GM19463 (cell line): Measurements from ENCODE around the gene LRRC3.
"Not testable (repeated sequence)": the region's sequence is repeated elsewhere in the genome, so short reads cannot be mapped to it uniquely, and the experiment has no call there.

Source experiments
- ATAC-seq: cut with Tn5 transposase; IDR thresholded peaks from one replicate; pipeline ENCODE4 v1.9.1; 2021; ENCODE audit warnings: mild to moderate bottlenecking, moderate library complexity; ENCODE audit not compliant: unreplicated experiment

The LRRC3 gene

DNA sequence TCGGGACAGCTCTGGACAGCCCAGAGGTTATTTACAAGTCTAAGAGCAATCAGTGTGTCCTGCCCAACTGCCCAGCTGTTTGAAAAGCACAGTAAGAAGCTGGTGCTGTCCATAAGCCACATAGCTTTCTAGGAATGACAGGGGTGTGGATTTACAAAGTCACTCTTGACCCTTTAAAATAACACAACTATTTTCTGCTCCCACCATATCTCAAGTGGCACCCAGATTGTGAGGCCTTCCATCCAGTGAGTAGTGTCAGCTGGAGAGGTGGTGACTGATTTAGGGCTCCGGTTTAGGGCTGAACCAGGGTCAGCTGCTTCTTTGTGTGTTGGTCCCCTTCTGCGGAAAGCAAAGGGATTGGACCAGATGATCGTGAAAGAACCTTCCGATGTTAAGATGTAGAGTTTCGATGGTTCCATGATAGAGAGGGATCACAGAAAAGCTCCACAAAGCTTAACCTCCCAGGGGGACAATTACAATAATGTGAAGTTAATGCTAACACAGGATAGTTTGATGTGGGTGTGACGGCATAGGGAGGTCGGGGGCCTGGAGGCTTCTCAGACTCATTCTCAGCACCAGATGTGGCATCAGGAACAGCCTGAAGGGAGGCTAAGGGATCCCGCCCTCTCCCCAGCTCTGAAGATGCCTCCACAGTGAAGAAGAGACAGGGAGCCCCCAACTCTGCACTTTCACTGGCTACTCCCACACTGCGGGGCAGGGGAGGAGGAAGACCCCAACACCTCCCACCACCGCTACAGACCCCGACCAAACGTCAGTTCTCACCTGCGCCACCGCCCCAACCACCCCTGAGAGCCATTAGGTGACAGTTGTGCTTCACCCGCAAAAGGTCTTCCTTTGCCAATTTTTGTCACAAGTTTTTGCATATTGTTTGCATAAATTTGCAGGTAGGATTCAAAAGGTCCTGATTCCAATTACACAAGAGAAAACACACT, 40.6 kb downstream of the LRRC3 start:
- ATAC-seq, result no peak

DNA sequence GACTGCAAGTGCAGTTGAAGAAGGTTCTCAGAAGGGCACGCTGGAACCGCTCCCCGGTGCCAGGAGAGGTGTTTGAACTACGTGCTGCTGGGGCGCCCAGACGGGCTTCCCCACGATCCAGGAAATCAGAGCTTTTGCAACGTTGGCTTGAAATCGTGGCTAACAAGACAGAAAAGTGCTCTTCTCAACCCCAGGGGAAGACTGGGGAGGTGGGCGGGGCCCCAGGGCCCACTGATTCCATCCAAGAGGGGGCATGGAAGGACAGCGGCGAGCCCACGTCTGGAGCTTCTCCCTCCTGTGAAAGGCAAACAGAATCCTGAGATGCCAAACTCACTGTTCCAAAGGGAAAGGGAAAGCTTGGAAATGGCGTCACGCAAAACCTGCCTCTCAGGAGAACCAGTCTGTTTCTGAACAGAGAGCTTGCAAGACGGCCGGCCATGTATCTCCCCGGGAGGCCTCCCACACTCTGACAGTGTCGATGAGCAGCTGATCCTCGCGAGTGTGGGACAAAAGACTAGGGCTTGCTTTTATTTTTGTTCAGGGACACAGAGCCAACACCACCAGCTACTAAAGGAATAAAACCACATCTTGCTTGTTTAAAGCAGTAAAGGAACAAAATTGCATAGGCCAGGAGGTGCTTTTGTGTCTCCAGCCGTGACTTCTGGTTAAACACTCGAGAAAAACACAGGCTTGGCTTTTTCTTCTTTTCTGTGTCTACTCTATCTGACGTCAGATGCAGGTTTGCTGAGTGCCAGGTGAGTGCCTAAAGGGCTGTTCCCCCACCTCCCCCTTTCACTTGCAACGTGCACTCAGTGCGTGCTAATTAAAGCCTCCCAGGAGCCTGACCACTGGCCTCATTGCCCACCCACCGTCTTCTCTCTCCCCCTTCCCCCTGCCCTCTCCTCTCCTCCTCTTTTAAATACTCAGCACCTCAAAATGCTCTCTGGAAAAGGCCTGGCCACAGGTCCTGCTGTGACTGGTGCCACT, 41.5 kb downstream of the LRRC3 start:
- ATAC-seq, result no peak

DNA sequence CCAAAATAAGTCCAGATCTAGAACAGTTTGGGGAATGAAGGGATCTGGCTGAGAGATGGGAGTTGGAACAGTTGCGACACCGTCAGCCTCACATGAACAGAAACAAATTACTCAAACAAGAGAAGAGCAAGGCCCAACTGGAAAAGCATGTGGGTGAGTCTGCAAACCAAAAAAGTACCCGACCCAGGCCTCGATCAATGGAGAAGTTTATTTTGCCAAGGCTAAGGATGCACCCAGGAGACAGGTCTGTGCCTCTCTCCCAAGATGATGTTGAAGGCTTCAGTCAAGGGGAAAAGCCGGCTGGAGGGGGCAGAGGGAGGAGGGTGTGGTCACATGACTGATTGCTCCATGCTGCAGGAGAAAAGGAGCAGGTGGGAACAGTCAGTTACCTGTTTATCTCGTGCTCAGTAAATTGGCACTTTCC, 42.4 kb downstream of the LRRC3 start:
- no peak for ATAC-seq

GRCh38 chr21:44498280-44499210, 43.2 kb downstream of the LRRC3 start:
- ATAC-seq, result no peak

- ATAC-seq, result no peak
Observed at GRCh38 chr21:44499211-44499560, 43.9 kb downstream of the LRRC3 start.

- ATAC-seq, result no peak
Observed at GRCh38 chr21:44499631-44500030, 44.3 kb downstream of the LRRC3 start.

- no peak for ATAC-seq
Observed at GRCh38 chr21:44500111-44500510, 44.8 kb downstream of the LRRC3 start.

DNA sequence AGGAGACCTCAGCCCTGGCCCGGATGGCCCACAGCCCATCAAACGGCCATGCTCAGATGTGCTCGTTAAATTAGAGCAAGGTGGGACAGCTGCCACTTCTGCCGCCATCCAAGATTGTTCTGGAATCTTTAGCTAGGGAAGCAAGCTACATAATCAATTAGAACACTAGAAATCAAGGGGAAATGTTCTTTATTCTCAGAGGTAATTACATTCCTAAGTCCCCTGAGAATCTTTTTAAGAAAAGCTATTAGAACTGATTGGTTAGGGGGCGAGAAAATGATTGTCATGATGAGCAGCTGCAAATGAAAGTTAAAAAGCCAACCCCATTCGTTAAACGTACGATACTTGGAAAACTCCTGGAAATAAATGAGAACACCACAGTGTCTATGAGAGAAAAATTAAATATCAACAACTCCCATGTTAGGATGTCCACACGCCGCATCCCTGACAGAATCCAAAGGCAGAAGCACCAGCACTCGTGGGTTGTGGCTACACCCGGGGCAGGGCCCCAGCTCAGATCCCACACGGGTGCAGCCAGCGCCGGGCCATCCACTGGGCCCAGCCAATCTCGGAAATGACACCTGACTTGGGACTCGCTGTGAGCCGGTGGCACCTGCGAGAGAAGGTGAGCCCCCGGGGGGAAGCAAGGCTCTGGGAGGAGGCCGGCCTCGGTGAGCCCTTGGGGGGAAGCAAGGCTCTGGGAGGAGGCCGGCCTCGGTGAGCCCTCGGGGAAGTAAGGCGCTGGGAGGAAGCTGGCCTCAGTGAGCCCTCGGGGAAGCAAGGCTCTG, 47.1 kb downstream of the LRRC3 start:
- ATAC-seq, result no peak

- not testable (repeated sequence) for ATAC-seq
Observed at GRCh38 chr21:44503006-44503889, 47.9 kb downstream of the LRRC3 start.

DNA sequence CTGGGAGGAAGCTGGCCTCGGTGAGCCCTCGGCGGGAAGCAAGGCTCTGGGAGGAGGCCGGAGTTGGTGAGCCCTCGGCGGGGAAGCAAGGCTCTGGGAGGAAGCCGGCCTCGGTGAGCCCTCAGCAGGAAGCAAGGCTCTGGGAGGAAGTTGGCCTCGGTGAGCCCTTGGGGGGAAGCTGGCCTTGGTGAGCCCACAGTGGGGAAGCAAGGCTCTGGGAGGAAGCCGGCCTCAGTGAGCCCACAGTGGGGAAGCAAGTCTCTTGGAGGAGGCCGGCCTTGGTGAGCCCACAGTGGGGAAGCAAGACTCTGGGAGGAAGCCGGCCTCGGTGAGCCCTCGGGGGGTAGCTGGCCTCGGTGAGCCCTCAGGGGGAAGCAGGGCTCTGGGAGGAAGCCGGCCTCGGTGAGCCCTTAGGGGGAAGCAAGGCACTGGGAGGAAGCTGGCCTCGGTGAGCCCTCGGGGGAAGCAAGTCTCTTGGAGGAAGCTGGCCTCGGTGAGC, 48.6 kb downstream of the LRRC3 start:
- no peak for ATAC-seq

- ATAC-seq, result no peak
Observed at GRCh38 chr21:44505673-44506278, 50.5 kb downstream of the LRRC3 start.

DNA sequence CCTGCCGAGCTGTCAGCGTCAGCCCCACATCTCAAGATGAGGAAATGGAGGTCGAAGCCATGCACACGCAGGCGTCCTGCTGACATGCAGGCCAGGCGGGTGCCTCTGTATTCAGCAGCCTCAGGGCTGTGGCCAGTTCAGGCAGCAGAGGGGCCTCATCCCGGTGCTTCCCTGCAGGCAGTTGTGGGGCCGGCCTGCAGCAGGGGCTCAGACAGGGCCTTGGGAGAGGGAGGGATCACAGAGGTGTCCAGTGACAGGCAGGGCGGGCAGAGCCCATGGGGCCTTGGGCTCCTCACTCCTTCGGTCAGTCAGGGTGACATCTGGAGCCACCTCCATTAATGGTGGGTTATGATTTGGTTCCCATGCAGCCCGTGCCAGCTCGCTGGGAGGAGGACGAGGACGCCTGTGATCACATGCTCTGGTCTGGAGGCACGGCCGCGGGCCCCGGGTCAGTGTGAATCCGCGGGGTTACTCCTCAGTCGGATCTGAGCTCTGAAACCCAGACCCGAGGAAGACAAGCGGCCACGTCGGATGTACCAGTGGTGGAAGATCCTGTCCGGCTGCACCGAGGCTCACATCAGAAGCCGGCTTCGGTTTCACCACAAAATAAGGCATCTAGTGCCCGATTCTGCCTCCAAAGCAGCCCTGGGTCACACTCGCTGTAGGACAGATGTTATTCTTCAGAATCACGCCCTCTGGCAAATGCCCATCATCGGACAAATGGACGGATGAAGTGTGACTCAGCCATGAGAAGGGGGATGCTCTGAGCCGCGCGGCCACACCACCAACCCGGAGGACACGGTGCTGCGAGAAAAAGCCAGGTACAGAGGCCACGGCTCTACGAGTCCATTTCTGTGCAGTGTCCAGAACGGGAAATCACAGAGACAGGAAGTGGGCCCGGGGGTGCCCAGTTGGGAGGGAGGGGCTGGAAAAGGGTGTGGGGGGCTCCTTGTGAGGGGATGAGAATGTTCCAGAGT, 51.3 kb downstream of the LRRC3 start:
- no peak for ATAC-seq

GRCh38 chr21:44507673-44508425, 52.5 kb downstream of the LRRC3 start:
- no peak for ATAC-seq

GRCh38 chr21:44508426-44508710, 53.1 kb downstream of the LRRC3 start:
- ATAC-seq, result no peak

DNA sequence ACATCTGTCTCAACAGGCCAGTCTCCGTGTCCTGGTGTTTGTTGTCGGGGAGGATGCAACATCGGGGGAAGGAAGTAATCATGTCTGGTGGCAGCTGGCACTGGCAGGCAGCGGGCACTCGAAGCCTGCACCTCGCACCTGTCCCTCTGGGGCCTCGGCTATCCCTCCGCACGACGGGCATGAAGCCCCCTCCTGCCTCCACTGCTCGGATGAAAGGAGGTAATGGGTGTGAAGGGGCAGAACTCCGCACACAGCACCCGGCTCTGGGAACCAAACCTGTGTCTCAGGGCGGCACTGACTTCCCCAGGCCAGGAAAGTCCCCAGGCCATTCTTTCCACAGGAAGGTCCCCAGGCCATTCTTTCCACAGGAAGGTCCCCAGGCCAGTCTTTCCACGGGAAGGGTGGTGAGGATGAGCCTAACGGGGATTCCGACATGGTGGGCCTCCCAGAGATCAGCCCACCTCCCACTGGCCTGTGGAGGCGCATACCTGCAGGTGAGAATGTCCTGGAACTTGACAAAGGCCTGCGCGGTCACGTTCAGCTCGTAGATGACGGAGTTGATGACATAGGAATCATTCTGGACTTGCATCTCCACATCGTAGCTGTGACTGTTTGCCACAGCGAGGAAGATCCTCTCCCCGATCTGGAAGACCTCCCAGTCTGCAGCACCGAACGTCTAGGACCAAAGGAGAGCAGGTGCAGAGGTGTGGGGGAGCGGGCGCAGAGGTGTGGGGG, 53.6 kb downstream of the LRRC3 start:
- no peak for ATAC-seq

DNA sequence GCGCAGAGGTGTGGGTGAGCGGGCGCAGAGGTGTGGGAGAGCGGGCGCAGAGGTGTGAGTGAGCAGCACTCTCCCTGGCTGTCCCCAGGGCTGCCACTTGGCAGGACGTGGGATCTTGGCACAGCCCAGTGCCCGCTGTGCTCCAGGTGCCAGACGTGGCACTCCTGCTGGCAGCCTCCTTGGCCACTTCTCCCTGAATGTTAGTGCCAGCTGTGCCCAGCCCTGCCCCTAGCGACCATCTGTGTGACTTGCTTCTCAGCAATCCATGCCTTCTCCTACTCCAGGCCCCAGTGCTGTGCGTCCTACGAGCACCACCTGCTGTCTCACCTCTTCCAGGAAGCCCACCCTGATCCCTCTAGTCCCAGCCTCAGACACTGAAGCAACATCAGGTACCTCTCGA, 54.2 kb downstream of the LRRC3 start:
- ATAC-seq, result no peak
